SK-N-MC (cell line): Measurements from ENCODE around the gene PLCB3.

Source experiments
- DNase-seq: peaks from one replicate; pipeline ENCODE4 v3.0.0-alpha.2; 2011; ENCODE audit warnings: low read depth, low spot score
- H3K27ac ChIP-seq: fragments of 200-600 bp; sonication (generic); 2 replicates; pipeline ENCODE4 v1.5.1; 2016; ENCODE audit warnings: mixed run types
- H3K36me3 ChIP-seq: fragments of 200-600 bp; sonication (generic); 2 replicates; pipeline ENCODE4 v1.6.1; 2017; ENCODE audit warnings: antibody characterized with exemption, low read length, mixed read lengths; ENCODE audit not compliant: insufficient read depth
- H3K4me3 ChIP-seq: fragments of 200-600 bp; sonication (generic); 2 replicates; pipeline ENCODE4 v1.5.1; 2016
- H3K9ac ChIP-seq: fragments of 200-600 bp; sonication (generic); 2 replicates; pipeline ENCODE4 v1.8.0; 2017; ENCODE audit warnings: mixed run types, mixed read lengths; ENCODE audit not compliant: insufficient read length
- H3K9me3 ChIP-seq: fragments of 200-600 bp; sonication (generic); 2 replicates; pipeline ENCODE4 v1.6.1; 2017; ENCODE audit warnings: low read depth, mild to moderate bottlenecking, antibody characterized with exemption, low read length, moderate library complexity, mixed read lengths
- EZH2 ChIP-seq: fragments of 200-600 bp; sonication (generic); IDR thresholded peaks from one replicate; pipeline ENCODE4 v1.6.1; 2017; ENCODE audit warnings: antibody characterized with exemption
- FOXP2 ChIP-seq: optimal IDR thresholded peaks from 2 replicates; pipeline ENCODE3; 2011; ENCODE audit warnings: mild to moderate bottlenecking, moderate library complexity; ENCODE audit not compliant: insufficient read depth; ENCODE audit errors: extremely low read length, control extremely low read depth
- POLR2AphosphoS5 ChIP-seq: IDR thresholded peaks from 2 replicates; pipeline ENCODE4 v1.6.1; 2012; ENCODE audit warnings: mild to moderate bottlenecking, low read depth, low read length, borderline replicate concordance

PLCB3 gene

GRCh38 chr11:64230985-64231365 is 20.4 kb upstream of the PLCB3 start:
- Histone ChIP-seq H3K9me3 (no peaks in the 10 kb centered on the region), H3K9ac (peak overlapping the region; percentile 71), H3K36me3 (no peaks in the 10 kb centered on the region), H3K27ac (0 out of 2 replicates have a peak overlapping the region, but pooled peaks have one; percentile 50), H3K4me3 (peak overlapping the region; percentile 94)
- TF ChIP-seq FOXP2 (no peak), POLR2AphosphoS5 (no peak), EZH2 (no peak)
- DNase-seq = no peak

GRCh38 chr11:64231546-64231945 is 19.8 kb upstream of the PLCB3 start:
- Histone ChIP-seq H3K9ac (no peak overlapping the region), H3K36me3 (no peaks in the 10 kb centered on the region), H3K27ac (no peak overlapping the region), H3K9me3 (no peaks in the 10 kb centered on the region), H3K4me3 (no peak overlapping the region)
- TF ChIP-seq POLR2AphosphoS5 (no peak), FOXP2 (no peak), EZH2 (no peak)
- DNase-seq = no peak

GRCh38 chr11:64232182-64232966 is 19.0 kb upstream of the PLCB3 start:
- Histone ChIP-seq H3K36me3 (peaks cover 2% of the 10 kb centered on the region; the same call in 1 of the 2 replicates), H3K9me3 (no peaks in the 10 kb centered on the region), H3K27ac (no peak overlapping the region; the same call in 1 of the 2 replicates), H3K9ac (no peak overlapping the region), H3K4me3 (no peak overlapping the region)
- TF ChIP-seq POLR2AphosphoS5 (no peak), FOXP2 (no peak), EZH2 (no peak)
- DNase-seq = no peak

- Histone ChIP-seq H3K4me3 (no peak overlapping the region), H3K9ac (no peak overlapping the region), H3K9me3 (no peaks in the 10 kb centered on the region), H3K27ac (no peak overlapping the region; the same call in 1 of the 2 replicates), H3K36me3 (peaks cover 5% of the 10 kb centered on the region; the same call in 1 of the 2 replicates)
- no peak for DNase-seq
- TF ChIP-seq FOXP2 (no peak), EZH2 (no peak), POLR2AphosphoS5 (no peak)
These were observed 18.4 kb upstream of the PLCB3 start for GRCh38 chr11:64232967-64233315.

GRCh38 chr11:64233913-64234586 is 17.3 kb upstream of the PLCB3 start, which contains the start of gene VEGFB:
VEGFB (plus strand) TSS chr11:64234584; CDS start chr11:64234834, 250 bp downstream.
- H3K9ac ChIP-seq = peak within 1 kb of the TSS; percentile 68
- H3K36me3 ChIP-seq = peaks cover 5% of the 10 kb centered on the region; the same call in 1 of the 2 replicates
- H3K27ac ChIP-seq = no peak within 1 kb of the TSS; the same call in 1 of the 2 replicates
- no peak for TF ChIP-seq FOXP2
- peak; percentile 36; the same call in 1 of the 2 replicates for TF ChIP-seq POLR2AphosphoS5
- no peak for DNase-seq
- H3K9me3 ChIP-seq = no peaks in the 10 kb centered on the region
- H3K4me3 ChIP-seq = peak within 1 kb of the TSS; percentile 83

- peak overlapping the region; percentile 82 for H3K4me3 ChIP-seq
- no peaks in the 10 kb centered on the region for H3K9me3 ChIP-seq
- no peak overlapping the region; the same call in 1 of the 2 replicates for H3K27ac ChIP-seq
- no peak overlapping the region for H3K9ac ChIP-seq
- DNase-seq = no peak
- peaks cover 5% of the 10 kb centered on the region; the same call in 1 of the 2 replicates for H3K36me3 ChIP-seq
- TF ChIP-seq EZH2 (no peak), POLR2AphosphoS5 (peak; percentile 32; the same call in 1 of the 2 replicates)
These were observed 16.5 kb upstream of the PLCB3 start for GRCh38 chr11:64234647-64235379.

GRCh38 chr11:64235437-64236161 is 15.7 kb upstream of the PLCB3 start:
- H3K36me3 ChIP-seq = peaks cover 5% of the 10 kb centered on the region; the same call in 1 of the 2 replicates
- H3K27ac ChIP-seq = no peak overlapping the region
- TF ChIP-seq FOXP2 (no peak), EZH2 (no peak), POLR2AphosphoS5 (no peak)
- no peak for DNase-seq
- no peak overlapping the region for H3K9ac ChIP-seq
- H3K4me3 ChIP-seq = peak overlapping the region; percentile 82
- H3K9me3 ChIP-seq = no peaks in the 10 kb centered on the region
